SK-N-SH (cell line): ENCODE data around the gene TMEM179. TPM values are rescaled to one million over a fixed set of nuclear protein-coding genes. Genes with fewer than 3 reads are reported as not detected.

Source experiments
- CTCF ChIA-PET: fragments of 300-600, 350-600 bp; formaldehyde crosslinking; extraction: SDS; loops from one replicate; lab custom pipeline; 2021; lab: Yijun Ruan, JAX
- POLR2A ChIA-PET: fragments of 350-600 bp; sonication (Branson Sonifier 250); formaldehyde crosslinking; extraction: SDS; loops from one replicate; lab custom pipeline; 2020; ENCODE audit warnings: antibody characterized with exemption, inconsistent platforms; lab: Yijun Ruan, JAX
- DNase-seq: peaks from one replicate; pipeline ENCODE4 v3.0.0; 2012
- H2AFZ ChIP-seq: fragments of 200-600 bp; sonication (generic); 2 replicates; pipeline ENCODE4 v1.8.1; 2016; ENCODE audit warnings: antibody characterized with exemption, mild to moderate bottlenecking, low read depth
- H3F3A ChIP-seq: fragments of 200-600 bp; sonication (generic); replicated peaks from 2 replicates; pipeline ENCODE3; 2016; ENCODE audit warnings: antibody characterized with exemption, mild to moderate bottlenecking; ENCODE audit not compliant: insufficient read depth
- H3K27ac ChIP-seq, 2 experiments: fragments of 200-500 bp in 1 of 2; fragments of 200-600 bp in 1 of 2; sonication (Bioruptor generic) in 1 of 2; sonication (generic), shearing (Covaris generic) in 1 of 2; 2 replicates each; pipeline versions ENCODE4 v1.5.1 to v1.6.1; 2014 to 2016; ENCODE audit warnings: low read depth in 2 of 2, inconsistent platforms in 1 of 2, low read length in 1 of 2, mild to moderate bottlenecking in 1 of 2, mixed read lengths in 1 of 2
- H3K27me3 ChIP-seq: fragments of 200-600 bp; sonication (generic), shearing (Covaris generic); 2 replicates; pipeline ENCODE4 v1.6.1; 2016; ENCODE audit warnings: mixed run types; ENCODE audit not compliant: insufficient read depth
- H3K36me3 ChIP-seq, 2 experiments: fragments of 200-500 bp in 1 of 2; fragments of 200-600 bp in 1 of 2; sonication (Bioruptor generic) in 1 of 2; sonication (generic) in 1 of 2; replicated peaks in 1 of 2; 2 replicates each; pipeline versions ENCODE3 to v1.5.1; 2014 to 2016; ENCODE audit warnings: low read length in 1 of 2, mild to moderate bottlenecking in 1 of 2; ENCODE audit not compliant: insufficient read depth in 2 of 2, control insufficient read depth in 1 of 2
- H3K4me1 ChIP-seq, 2 experiments: fragments of 200-500 bp in 1 of 2; fragments of 200-600 bp in 1 of 2; sonication (Bioruptor generic) in 1 of 2; sonication (generic), shearing (Covaris generic) in 1 of 2; 2 replicates each; pipeline versions ENCODE4 v1.5.1 to v1.6.1; 2014 to 2016; ENCODE audit warnings: low read depth in 1 of 2, low read length in 1 of 2, mixed run types in 1 of 2; ENCODE audit not compliant: insufficient read depth in 2 of 2, control insufficient read depth in 1 of 2
- H3K4me2 ChIP-seq: fragments of 200-600 bp; sonication (generic), shearing (Covaris generic); 2 replicates; pipeline ENCODE4 v1.6.1; 2017; ENCODE audit warnings: mixed run types
- H3K4me3 ChIP-seq, 2 experiments: fragments of 200-500 bp in 1 of 2; fragments of 200-600 bp in 1 of 2; sonication (Bioruptor generic) in 1 of 2; sonication (generic), shearing (Covaris generic) in 1 of 2; 2 replicates each; pipeline versions ENCODE4 v1.5.1 to v1.8.1; 2014 to 2016; ENCODE audit warnings: low read depth in 2 of 2, inconsistent platforms in 1 of 2, low read length in 1 of 2, mild to moderate bottlenecking in 1 of 2, mixed read lengths in 1 of 2, moderate library complexity in 1 of 2
- H3K79me2 ChIP-seq: fragments of 200-600 bp; sonication (generic); 2 replicates; pipeline ENCODE4 v1.8.1; 2017; ENCODE audit warnings: mild to moderate bottlenecking; ENCODE audit not compliant: insufficient read depth
- H3K9ac ChIP-seq: fragments of 200-600 bp; sonication (generic); 2 replicates; pipeline ENCODE4 v1.6.1; 2017; ENCODE audit warnings: mixed run types
- H3K9me2 ChIP-seq: fragments of 200-600 bp; sonication (generic); 2 replicates; pipeline ENCODE4 v1.6.1; 2017; ENCODE audit warnings: mixed run types
- H3K9me3 ChIP-seq: fragments of 200-600 bp; sonication (generic); 2 replicates; pipeline ENCODE4 v1.6.1; 2017; ENCODE audit warnings: mixed run types, mild to moderate bottlenecking, moderate library complexity
- H4K20me1 ChIP-seq: fragments of 200-600 bp; sonication (generic); 2 replicates; pipeline ENCODE4 v1.6.1; 2017; ENCODE audit warnings: mild to moderate bottlenecking, mixed run types; ENCODE audit not compliant: insufficient read depth
- EP300 ChIP-seq, 2 experiments: IDR thresholded peaks; 2 replicates each; pipeline versions ENCODE4 v1.4.0 to v1.6.1; 2012; ENCODE audit warnings: borderline replicate concordance in 1 of 2, low read depth in 1 of 2, low read length in 1 of 2
- EZH2phosphoT487 ChIP-seq: fragments of 200-600 bp; sonication (generic); IDR thresholded peaks from 2 replicates; pipeline ENCODE4 v1.6.1; 2017; ENCODE audit warnings: low read depth, mixed run types, mild to moderate bottlenecking, antibody characterized with exemption, moderate library complexity, borderline replicate concordance
- FOSL2 ChIP-seq: IDR thresholded peaks from 2 replicates; pipeline ENCODE4 v1.4.0; 2012; ENCODE audit warnings: low read depth, mild to moderate bottlenecking, moderate library complexity, borderline replicate concordance
- GABPA ChIP-seq: IDR thresholded peaks from 2 replicates; pipeline ENCODE4 v1.4.0; 2012; ENCODE audit warnings: low read depth, mild to moderate bottlenecking
- MEF2A ChIP-seq: IDR thresholded peaks from 2 replicates; pipeline ENCODE4 v1.4.0; 2012; ENCODE audit warnings: low read depth, borderline replicate concordance
- MXI1 ChIP-seq: IDR thresholded peaks from 2 replicates; pipeline ENCODE4 v1.6.1; 2012; ENCODE audit warnings: mild to moderate bottlenecking, low read depth, low read length, improper control_type of control experiment
- NRF1 ChIP-seq: IDR thresholded peaks from 2 replicates; pipeline ENCODE4 v1.6.1; 2012; ENCODE audit warnings: low read depth, mild to moderate bottlenecking, low read length
- RAD21 ChIP-seq: IDR thresholded peaks from 2 replicates; pipeline ENCODE4 v1.6.1; 2012; ENCODE audit warnings: mild to moderate bottlenecking, low read length
- RFX5 ChIP-seq: IDR thresholded peaks from 2 replicates; pipeline ENCODE4 v1.6.1; 2012; ENCODE audit warnings: mild to moderate bottlenecking, improper control_type of control experiment, low read length
- RXRA ChIP-seq: IDR thresholded peaks from 2 replicates; pipeline ENCODE4 v1.4.0; 2012; ENCODE audit warnings: low read depth, mild to moderate bottlenecking, borderline replicate concordance
- TAF1 ChIP-seq: IDR thresholded peaks from 2 replicates; pipeline ENCODE4 v1.6.1; 2012; ENCODE audit warnings: low read depth, mild to moderate bottlenecking, low read length, moderate library complexity, borderline replicate concordance
- TCF12 ChIP-seq: IDR thresholded peaks from 2 replicates; pipeline ENCODE4 v1.4.0; 2012
- TEAD4 ChIP-seq: IDR thresholded peaks from 2 replicates; pipeline ENCODE4 v1.4.0; 2012; ENCODE audit warnings: mild to moderate bottlenecking, borderline replicate concordance; ENCODE audit not compliant: insufficient read depth
- WGBS: methylation state at CpG from one replicate; pipeline ENCODE4 v1.1.6; 2017; ENCODE audit warnings: low lambda C conversion rate; 5-methylcytosine and 5-hydroxymethylcytosine counted together
- polyA plus RNA-seq, 3 experiments: library from polyadenylated mRNA; depleted of rRNA; stranded (reverse); fragments of >200 nt; gene quantifications; 2 replicates each; pipeline ENCODE4 v1.2.3, GENCODE V29; 2012
- TF ChIP-seq, protein P1 (sequence below): fragments of 150-350 bp; IDR thresholded peaks from 2 replicates; pipeline ENCODE4 v1.6.1; 2016; ENCODE audit warnings: mild to moderate bottlenecking, low read depth, low read length
- TF ChIP-seq, protein P2 (sequence below): IDR thresholded peaks from 2 replicates; pipeline ENCODE4 v1.6.1; 2012; ENCODE audit warnings: mild to moderate bottlenecking, low read depth, low read length, moderate library complexity
- TF ChIP-seq, protein P3 (sequence below): IDR thresholded peaks from 2 replicates; pipeline ENCODE4 v1.4.0; 2012; ENCODE audit warnings: low read depth, borderline replicate concordance
- TF ChIP-seq, protein P4 (sequence below): IDR thresholded peaks from 2 replicates; pipeline ENCODE4 v1.4.0; 2012; ENCODE audit warnings: low read depth

Gene TMEM179
- polyA plus RNA-seq, 1 of the 3 experiments (the other 2 are of a cell fraction), result 1.7 TPM

DNA sequence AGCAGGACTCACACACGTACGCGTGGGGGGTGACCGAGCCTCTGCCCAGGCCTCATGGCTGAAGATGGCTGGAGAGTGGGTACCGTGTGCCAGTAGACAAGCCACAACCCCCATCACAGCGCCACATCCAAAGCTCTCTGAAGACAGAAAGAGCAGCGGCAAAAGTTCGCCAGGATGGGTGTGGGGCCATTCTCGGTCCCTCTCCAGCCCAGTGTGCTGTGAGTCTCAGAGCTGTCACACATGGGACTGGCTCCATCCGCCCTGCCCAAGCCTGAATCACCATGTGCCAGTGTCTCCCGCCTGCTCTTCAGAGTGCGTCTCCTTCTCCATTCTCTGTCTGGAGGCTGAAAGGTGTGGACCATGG is 5.7 kb downstream of the TMEM179 start (continued):
- TF ChIP-seq MEF2A, result no peak
- TF ChIP-seq RAD21, result no peak
- no peak for TF ChIP-seq EZH2phosphoT487

DNA sequence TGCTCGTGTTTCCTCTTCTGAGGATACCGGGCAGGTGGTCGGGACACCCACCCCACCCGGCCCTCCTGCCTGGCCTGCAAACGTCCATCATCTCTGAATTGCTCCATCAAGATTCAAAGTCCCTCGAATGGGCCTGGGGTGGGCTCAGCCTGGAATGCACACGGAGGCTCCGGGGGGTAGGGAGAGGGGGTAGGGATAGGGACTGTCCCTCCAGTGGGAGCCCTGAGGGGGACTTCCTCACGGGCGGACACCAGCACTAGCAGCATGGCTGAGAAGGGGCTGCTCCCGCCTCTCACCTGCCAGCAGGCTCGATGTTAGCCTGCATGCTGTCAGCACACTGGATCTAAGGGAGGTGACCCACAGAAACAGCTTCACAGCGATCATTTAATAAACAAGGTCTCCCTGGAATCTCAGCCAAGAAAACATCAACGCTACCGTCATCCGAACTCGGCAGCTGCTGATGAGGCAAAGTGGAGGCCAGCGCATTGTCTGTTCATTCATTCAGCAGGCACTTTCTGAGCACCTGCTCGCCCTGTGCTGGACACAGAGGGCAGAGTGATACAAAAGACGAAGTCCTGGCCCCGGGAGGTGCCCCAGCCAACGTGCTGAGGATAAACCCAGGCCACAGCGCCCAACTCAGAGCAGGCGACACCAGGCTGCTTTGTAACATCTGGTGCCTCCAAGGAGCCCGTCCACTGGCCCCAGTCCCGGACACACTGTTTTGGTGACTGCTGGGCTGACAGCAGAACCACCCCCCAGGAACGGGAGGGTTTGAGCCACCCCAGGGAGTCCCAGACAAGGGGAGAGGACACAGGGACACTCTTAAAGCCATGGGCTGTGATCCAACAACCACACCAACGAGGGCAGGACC is 6.3 kb downstream of the TMEM179 start:
- H3F3A ChIP-seq, result no peaks in the 10 kb centered on the region
- CTCF ChIA-PET, result interaction anchor here (1.0 to 2.4 kb wide), 3 partner anchors 19 to 461 kb away, joined by 3 to 8 read pairs (median 3); partner anchors contain the start of gene C14orf180
- no peaks in the 10 kb centered on the region for H4K20me1 ChIP-seq
- H3K27ac ChIP-seq, result peak overlapping the region in 1 of 2 experiments; percentile 70; a peak in 2 of 4 replicates
- peak; percentile 33 for DNase-seq
- H3K4me3 ChIP-seq, result no peak overlapping the region
- no peaks in the 10 kb centered on the region for H3K27me3 ChIP-seq
- no peak overlapping the region for H3K9ac ChIP-seq
- no peaks in the 10 kb centered on the region for H3K9me2 ChIP-seq
- no peaks in the 10 kb centered on the region for H3K79me2 ChIP-seq
- H3K4me1 ChIP-seq, result peaks cover 0 to 85% of the 10 kb centered on the region in 2 experiments; a peak in 2 of 4 replicates
- H3K4me2 ChIP-seq, result no peak overlapping the region
- POLR2A ChIA-PET, result interaction anchor here (1.2 kb wide), 1 partner anchor 136 kb away, joined by 3 read pairs; no protein-coding TSS in a partner anchor
- WGBS, result 50% methylated on average over 11 of the region's 28 CpGs
- no peaks in the 10 kb centered on the region for H3K9me3 ChIP-seq
- H3K36me3 ChIP-seq, result no peaks in the 10 kb centered on the region
- TF ChIP-seq, protein P1, sequence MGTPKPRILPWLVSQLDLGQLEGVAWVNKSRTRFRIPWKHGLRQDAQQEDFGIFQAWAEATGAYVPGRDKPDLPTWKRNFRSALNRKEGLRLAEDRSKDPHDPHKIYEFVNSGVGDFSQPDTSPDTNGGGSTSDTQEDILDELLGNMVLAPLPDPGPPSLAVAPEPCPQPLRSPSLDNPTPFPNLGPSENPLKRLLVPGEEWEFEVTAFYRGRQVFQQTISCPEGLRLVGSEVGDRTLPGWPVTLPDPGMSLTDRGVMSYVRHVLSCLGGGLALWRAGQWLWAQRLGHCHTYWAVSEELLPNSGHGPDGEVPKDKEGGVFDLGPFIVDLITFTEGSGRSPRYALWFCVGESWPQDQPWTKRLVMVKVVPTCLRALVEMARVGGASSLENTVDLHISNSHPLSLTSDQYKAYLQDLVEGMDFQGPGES, result no peak
- TF ChIP-seq RXRA (no peak), TCF12 (no peak), TEAD4 (no peak), NRF1 (no peak), TAF1 (no peak), RFX5 (no peak), EP300 (IDR thresholded peaks at IDR 0.05; ENCODE audit: borderline replicate concordance in 1 of 2, low read depth in 1 of 2, low read length in 1 of 2) (no peak), FOSL2 (no peak), MXI1 (no peak), MEF2A (no peak), GABPA (no peak), RAD21 (no peak)
- TF ChIP-seq, protein P2, sequence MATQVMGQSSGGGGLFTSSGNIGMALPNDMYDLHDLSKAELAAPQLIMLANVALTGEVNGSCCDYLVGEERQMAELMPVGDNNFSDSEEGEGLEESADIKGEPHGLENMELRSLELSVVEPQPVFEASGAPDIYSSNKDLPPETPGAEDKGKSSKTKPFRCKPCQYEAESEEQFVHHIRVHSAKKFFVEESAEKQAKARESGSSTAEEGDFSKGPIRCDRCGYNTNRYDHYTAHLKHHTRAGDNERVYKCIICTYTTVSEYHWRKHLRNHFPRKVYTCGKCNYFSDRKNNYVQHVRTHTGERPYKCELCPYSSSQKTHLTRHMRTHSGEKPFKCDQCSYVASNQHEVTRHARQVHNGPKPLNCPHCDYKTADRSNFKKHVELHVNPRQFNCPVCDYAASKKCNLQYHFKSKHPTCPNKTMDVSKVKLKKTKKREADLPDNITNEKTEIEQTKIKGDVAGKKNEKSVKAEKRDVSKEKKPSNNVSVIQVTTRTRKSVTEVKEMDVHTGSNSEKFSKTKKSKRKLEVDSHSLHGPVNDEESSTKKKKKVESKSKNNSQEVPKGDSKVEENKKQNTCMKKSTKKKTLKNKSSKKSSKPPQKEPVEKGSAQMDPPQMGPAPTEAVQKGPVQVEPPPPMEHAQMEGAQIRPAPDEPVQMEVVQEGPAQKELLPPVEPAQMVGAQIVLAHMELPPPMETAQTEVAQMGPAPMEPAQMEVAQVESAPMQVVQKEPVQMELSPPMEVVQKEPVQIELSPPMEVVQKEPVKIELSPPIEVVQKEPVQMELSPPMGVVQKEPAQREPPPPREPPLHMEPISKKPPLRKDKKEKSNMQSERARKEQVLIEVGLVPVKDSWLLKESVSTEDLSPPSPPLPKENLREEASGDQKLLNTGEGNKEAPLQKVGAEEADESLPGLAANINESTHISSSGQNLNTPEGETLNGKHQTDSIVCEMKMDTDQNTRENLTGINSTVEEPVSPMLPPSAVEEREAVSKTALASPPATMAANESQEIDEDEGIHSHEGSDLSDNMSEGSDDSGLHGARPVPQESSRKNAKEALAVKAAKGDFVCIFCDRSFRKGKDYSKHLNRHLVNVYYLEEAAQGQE, result no peak
- TF ChIP-seq, protein P3, sequence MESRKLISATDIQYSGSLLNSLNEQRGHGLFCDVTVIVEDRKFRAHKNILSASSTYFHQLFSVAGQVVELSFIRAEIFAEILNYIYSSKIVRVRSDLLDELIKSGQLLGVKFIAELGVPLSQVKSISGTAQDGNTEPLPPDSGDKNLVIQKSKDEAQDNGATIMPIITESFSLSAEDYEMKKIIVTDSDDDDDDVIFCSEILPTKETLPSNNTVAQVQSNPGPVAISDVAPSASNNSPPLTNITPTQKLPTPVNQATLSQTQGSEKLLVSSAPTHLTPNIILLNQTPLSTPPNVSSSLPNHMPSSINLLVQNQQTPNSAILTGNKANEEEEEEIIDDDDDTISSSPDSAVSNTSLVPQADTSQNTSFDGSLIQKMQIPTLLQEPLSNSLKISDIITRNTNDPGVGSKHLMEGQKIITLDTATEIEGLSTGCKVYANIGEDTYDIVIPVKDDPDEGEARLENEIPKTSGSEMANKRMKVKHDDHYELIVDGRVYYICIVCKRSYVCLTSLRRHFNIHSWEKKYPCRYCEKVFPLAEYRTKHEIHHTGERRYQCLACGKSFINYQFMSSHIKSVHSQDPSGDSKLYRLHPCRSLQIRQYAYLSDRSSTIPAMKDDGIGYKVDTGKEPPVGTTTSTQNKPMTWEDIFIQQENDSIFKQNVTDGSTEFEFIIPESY, result no peak
- TF ChIP-seq, protein P4, sequence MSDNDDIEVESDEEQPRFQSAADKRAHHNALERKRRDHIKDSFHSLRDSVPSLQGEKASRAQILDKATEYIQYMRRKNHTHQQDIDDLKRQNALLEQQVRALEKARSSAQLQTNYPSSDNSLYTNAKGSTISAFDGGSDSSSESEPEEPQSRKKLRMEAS, result no peak
- no peak overlapping the region for H2AFZ ChIP-seq
